ENCODE results near the gene HARS1. TPM values are rescaled to one million over a fixed set of nuclear protein-coding genes. Genes with fewer than 3 reads are reported as not detected.

Gene HARS1
- total RNA-seq, 1 donor from 2014 or later: 95.2 TPM

DNA sequence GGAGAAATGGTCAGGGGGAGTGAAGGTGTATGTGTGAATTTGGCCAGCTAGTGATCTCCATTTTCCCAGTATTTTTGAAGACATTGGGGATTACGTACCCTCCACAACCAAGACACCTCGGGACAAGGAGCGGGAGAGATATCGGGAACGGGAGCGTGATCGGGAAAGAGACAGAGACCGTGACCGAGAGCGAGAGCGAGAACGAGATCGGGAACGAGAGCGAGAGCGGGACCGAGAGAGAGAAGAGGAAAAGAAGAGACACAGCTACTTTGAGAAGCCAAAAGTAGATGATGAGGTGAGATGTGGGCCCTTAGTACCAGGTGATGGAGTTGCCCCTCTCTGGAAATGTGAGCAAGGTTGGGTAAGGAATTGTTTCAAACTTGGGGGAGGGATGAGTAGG, 32.3 kb downstream of the HARS1 start:
- Mint-ChIP-seq H3K27ac (ENCODE audit: unreplicated experiment) (no peak overlapping the region), H3K4me1 (ENCODE audit: low read depth, unreplicated experiment) (peaks cover 4% of the 10 kb centered on the region), H3K9me3 (ENCODE audit: unreplicated experiment) (peaks cover 2% of the 10 kb centered on the region), H3K27me3 (ENCODE audit: low read depth, unreplicated experiment) (no peaks in the 10 kb centered on the region), H3K36me3 (ENCODE audit: low read depth, unreplicated experiment) (peaks cover 36% of the 10 kb centered on the region), H3K4me3 (ENCODE audit: unreplicated experiment) (no peak overlapping the region)
- H3K4me2 ChIP-seq (ENCODE audit: low read length): no peak overlapping the region
- no peak for FAIRE-seq
- no peak overlapping the region for H2AFZ ChIP-seq (ENCODE audit: low read depth, low read length)
- H3K4me1 ChIP-seq (ENCODE audit: insufficient read depth, low read length): no peaks in the 10 kb centered on the region
- H3K4me3 ChIP-seq (ENCODE audit: insufficient read depth, low read depth, low read length): no peak overlapping the region
- H3K27ac ChIP-seq (ENCODE audit: low read depth, low read length): no peak overlapping the region
- no peaks in the 10 kb centered on the region for H4K20me1 ChIP-seq (ENCODE audit: insufficient read depth, low read length)
- no peak overlapping the region for H3K9ac ChIP-seq (ENCODE audit: low read length)
- H3K27me3 ChIP-seq (ENCODE audit: insufficient read depth, low read length): no peaks in the 10 kb centered on the region
- H3K9me3 ChIP-seq (ENCODE audit: insufficient read depth, low read depth, low read length): no peaks in the 10 kb centered on the region
- no peak for DNase-seq (ENCODE audit: low read depth)
- H3K36me3 ChIP-seq (ENCODE audit: insufficient read depth, low read length): peaks cover 62% of the 10 kb centered on the region
- TF ChIP-seq, protein P1, sequence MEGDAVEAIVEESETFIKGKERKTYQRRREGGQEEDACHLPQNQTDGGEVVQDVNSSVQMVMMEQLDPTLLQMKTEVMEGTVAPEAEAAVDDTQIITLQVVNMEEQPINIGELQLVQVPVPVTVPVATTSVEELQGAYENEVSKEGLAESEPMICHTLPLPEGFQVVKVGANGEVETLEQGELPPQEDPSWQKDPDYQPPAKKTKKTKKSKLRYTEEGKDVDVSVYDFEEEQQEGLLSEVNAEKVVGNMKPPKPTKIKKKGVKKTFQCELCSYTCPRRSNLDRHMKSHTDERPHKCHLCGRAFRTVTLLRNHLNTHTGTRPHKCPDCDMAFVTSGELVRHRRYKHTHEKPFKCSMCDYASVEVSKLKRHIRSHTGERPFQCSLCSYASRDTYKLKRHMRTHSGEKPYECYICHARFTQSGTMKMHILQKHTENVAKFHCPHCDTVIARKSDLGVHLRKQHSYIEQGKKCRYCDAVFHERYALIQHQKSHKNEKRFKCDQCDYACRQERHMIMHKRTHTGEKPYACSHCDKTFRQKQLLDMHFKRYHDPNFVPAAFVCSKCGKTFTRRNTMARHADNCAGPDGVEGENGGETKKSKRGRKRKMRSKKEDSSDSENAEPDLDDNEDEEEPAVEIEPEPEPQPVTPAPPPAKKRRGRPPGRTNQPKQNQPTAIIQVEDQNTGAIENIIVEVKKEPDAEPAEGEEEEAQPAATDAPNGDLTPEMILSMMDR (IDR thresholded peaks at IDR 0.05; ENCODE audit: insufficient read depth, low read depth, low read length): no peak
- TF ChIP-seq EZH2 (IDR thresholded peaks at IDR 0.05; ENCODE audit: insufficient read depth, low read length): no peak
- no peaks in the 10 kb centered on the region for H3K79me2 ChIP-seq (ENCODE audit: insufficient read depth, low read length)

DNA sequence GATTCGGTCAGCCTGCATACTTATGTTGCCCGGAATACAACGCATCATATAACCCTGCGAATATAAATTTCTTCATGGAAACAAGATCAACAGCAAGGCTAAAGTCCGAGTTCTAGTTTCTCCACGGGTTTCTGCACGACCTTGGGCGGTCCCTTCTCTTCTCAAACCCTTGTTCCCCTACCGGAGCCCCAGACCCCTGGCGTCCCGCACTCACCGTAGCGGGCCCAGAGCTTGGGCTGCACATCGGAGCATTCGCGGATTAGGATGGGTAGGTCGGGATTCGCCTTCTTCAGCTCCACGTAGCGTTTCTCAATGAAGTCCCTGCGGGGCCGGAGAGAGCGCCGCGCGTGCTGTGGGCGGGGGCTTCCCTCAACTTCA, 44.1 kb downstream of the HARS1 start:
- Mint-ChIP-seq H3K36me3 (ENCODE audit: low read depth, unreplicated experiment) (peaks cover 10% of the 10 kb centered on the region), H3K4me3 (ENCODE audit: unreplicated experiment) (peak overlapping the region; percentile 99)
- H3K27me3 ChIP-seq (ENCODE audit: insufficient read depth, low read length): no peaks in the 10 kb centered on the region

DNA sequence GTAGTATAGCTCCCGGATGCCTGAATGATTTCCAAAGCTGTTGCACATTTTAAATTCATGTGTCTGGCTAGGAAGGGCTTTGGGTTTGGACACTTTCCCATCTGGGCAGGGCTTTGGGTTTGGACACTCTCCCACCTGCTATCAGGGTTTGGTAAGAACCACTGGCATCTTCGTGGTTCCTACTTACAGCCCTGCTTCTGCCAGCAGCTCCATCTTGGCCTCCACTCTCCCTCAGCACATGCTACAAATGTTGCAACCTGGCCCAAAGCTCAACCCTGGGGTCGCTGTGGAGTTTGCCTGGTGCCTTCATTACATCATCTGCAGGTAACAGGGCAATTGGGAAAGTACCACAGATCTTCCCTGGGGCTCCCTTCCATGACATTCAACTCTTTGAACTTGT, 48.5 kb downstream of the HARS1 start:
- Mint-ChIP-seq H3K4me3 (ENCODE audit: unreplicated experiment) (no peak overlapping the region), H3K9me3 (ENCODE audit: unreplicated experiment) (no peaks in the 10 kb centered on the region), H3K27me3 (ENCODE audit: low read depth, unreplicated experiment) (no peaks in the 10 kb centered on the region), H3K36me3 (ENCODE audit: low read depth, unreplicated experiment) (peaks cover 11% of the 10 kb centered on the region), H3K27ac (ENCODE audit: unreplicated experiment) (no peak overlapping the region), H3K4me1 (ENCODE audit: low read depth, unreplicated experiment) (peaks cover 9% of the 10 kb centered on the region)
- peak; percentile 81 for DNase-seq (ENCODE audit: low read depth)
- H2AFZ ChIP-seq (ENCODE audit: low read depth, low read length): no peak overlapping the region
- H3K27me3 ChIP-seq (ENCODE audit: insufficient read depth, low read length): no peaks in the 10 kb centered on the region
- no peaks in the 10 kb centered on the region for H3K9me3 ChIP-seq (ENCODE audit: insufficient read depth, low read depth, low read length)
- H3K4me1 ChIP-seq (ENCODE audit: insufficient read depth, low read length): peaks cover 14% of the 10 kb centered on the region
- peaks cover 6% of the 10 kb centered on the region for H4K20me1 ChIP-seq (ENCODE audit: insufficient read depth, low read length)
- H3K4me2 ChIP-seq (ENCODE audit: low read length): no peak overlapping the region
- no peak overlapping the region for H3K4me3 ChIP-seq (ENCODE audit: insufficient read depth, low read depth, low read length)
- peaks cover 6% of the 10 kb centered on the region for H3K36me3 ChIP-seq (ENCODE audit: insufficient read depth, low read length)
- FAIRE-seq: no peak
- no peak overlapping the region for H3K27ac ChIP-seq (ENCODE audit: low read depth, low read length)
- H3K79me2 ChIP-seq (ENCODE audit: insufficient read depth, low read length): peaks cover 41% of the 10 kb centered on the region
- TF ChIP-seq EZH2 (IDR thresholded peaks at IDR 0.05; ENCODE audit: insufficient read depth, low read length): no peak
- TF ChIP-seq, protein P1 (IDR thresholded peaks at IDR 0.05; ENCODE audit: insufficient read depth, low read depth, low read length): no peak
- H3K9ac ChIP-seq (ENCODE audit: low read length): no peak overlapping the region

More for the DNA sequence above, 44.1 kb downstream of the HARS1 start:
- TF ChIP-seq, protein P1 (IDR thresholded peaks at IDR 0.05; ENCODE audit: insufficient read depth, low read depth, low read length): no peak
- TF ChIP-seq EZH2 (IDR thresholded peaks at IDR 0.05; ENCODE audit: insufficient read depth, low read length): no peak
- peaks cover 20% of the 10 kb centered on the region for H3K36me3 ChIP-seq (ENCODE audit: insufficient read depth, low read length)
- no peaks in the 10 kb centered on the region for H3K9me3 ChIP-seq (ENCODE audit: insufficient read depth, low read depth, low read length)
- H4K20me1 ChIP-seq (ENCODE audit: insufficient read depth, low read length): peaks cover 6% of the 10 kb centered on the region
- H3K27ac ChIP-seq (ENCODE audit: low read depth, low read length): peak overlapping the region; percentile 82
- H2AFZ ChIP-seq (ENCODE audit: low read depth, low read length): peak overlapping the region; percentile 83
- H3K4me1 ChIP-seq (ENCODE audit: insufficient read depth, low read length): peaks cover 9% of the 10 kb centered on the region
- Mint-ChIP-seq H3K27me3 (ENCODE audit: low read depth, unreplicated experiment) (no peaks in the 10 kb centered on the region), H3K9me3 (ENCODE audit: unreplicated experiment) (no peaks in the 10 kb centered on the region), H3K27ac (ENCODE audit: unreplicated experiment) (no peak overlapping the region), H3K4me1 (ENCODE audit: low read depth, unreplicated experiment) (peaks cover 3% of the 10 kb centered on the region)
- peak overlapping the region; percentile 96 for H3K4me3 ChIP-seq (ENCODE audit: insufficient read depth, low read depth, low read length)
- no peak for FAIRE-seq
- peak overlapping the region; percentile 91 for H3K9ac ChIP-seq (ENCODE audit: low read length)
- DNase-seq (ENCODE audit: low read depth): no peak
- peaks cover 47% of the 10 kb centered on the region for H3K79me2 ChIP-seq (ENCODE audit: insufficient read depth, low read length)
- peak overlapping the region; percentile 95 for H3K4me2 ChIP-seq (ENCODE audit: low read length)
